Upper lobe of left lung (tissue), 6 donors: Measurements from ENCODE around the gene SLC40A1. TPM values are rescaled to one million over a fixed set of nuclear protein-coding genes. Genes with fewer than 3 reads are reported as not detected.

ENCODE experiments used
- ATAC-seq, 2 donors: fragments of 200-7000 bp; cut with Tn5 transposase; one replicate each; pipeline ENCODE4 v1.9.1; 2022; ENCODE audit warnings: mild to moderate bottlenecking in 2 of 2, moderate library complexity in 2 of 2; ENCODE audit not compliant: low FRiP score in 2 of 2
- DNase-seq, 2 donors: peaks; one replicate each; pipeline ENCODE4 v3.0.0-alpha.2; 2019 to 2020
- H3K27ac ChIP-seq, 4 donors: fragments of 200-600 bp; sonication (generic); one replicate each; pipeline ENCODE4 v1.5.1; 2016 to 2019
- H3K27me3 ChIP-seq, 4 donors: fragments of 200-600 bp; sonication (generic); one replicate each; pipeline ENCODE4 v1.5.1; 2017 to 2019
- H3K36me3 ChIP-seq, 4 donors: fragments of 200-600 bp; sonication (generic); one replicate each; pipeline ENCODE4 v1.5.1; 2016 to 2019
- H3K4me1 ChIP-seq, 4 donors: fragments of 200-600 bp; sonication (generic); one replicate each; pipeline ENCODE4 v1.5.1; 2018 to 2019
- H3K4me3 ChIP-seq, 4 donors: fragments of 200-600 bp; sonication (generic); one replicate each; pipeline ENCODE4 v1.5.1; 2017 to 2019; ENCODE audit warnings: mild to moderate bottlenecking in 2 of 4, moderate library complexity in 1 of 4
- H3K9me3 ChIP-seq, 4 donors: fragments of 200-600 bp; sonication (generic); one replicate each; pipeline ENCODE4 v1.5.1; 2018 to 2019
- CTCF ChIP-seq, 6 experiments: fragments of 450-650 bp in 4 of 6; fragments of 200-600 bp in 2 of 6; sonication (generic) in 2 of 6; IDR thresholded peaks; one replicate each; pipeline ENCODE4 v1.5.1; 2016 to 2019; ENCODE audit warnings: antibody characterized with exemption in 6 of 6
- EP300 ChIP-seq, 4 donors: sonication (generic); formaldehyde crosslinking; IDR thresholded peaks; one replicate each; pipeline ENCODE4 v1.5.1; 2017; ENCODE audit warnings: antibody characterized with exemption in 4 of 4, control low read depth in 2 of 4
- POLR2A ChIP-seq, 4 donors: fragments of 450-650 bp; IDR thresholded peaks; one replicate each; pipeline ENCODE4 v1.5.1; 2016 to 2017; ENCODE audit warnings: antibody characterized with exemption in 4 of 4, mild to moderate bottlenecking in 2 of 4
- POLR2AphosphoS5 ChIP-seq, 2 donors: sonication (generic); formaldehyde crosslinking; IDR thresholded peaks; one replicate each; pipeline ENCODE4 v1.5.1; 2017; ENCODE audit warnings: antibody characterized with exemption in 2 of 2
- WGBS, 2 donors: methylation state at CpG; one replicate each; pipeline ENCODE4 v1.1.5; 2017 to 2018; 5-methylcytosine and 5-hydroxymethylcytosine counted together
- total RNA-seq, 6 donors: library from RNA; depleted of rRNA in 4 of 6; stranded (reverse); fragments of >200 nt in 4 of 6; gene quantifications; one replicate each; pipeline versions ENCODE4 v1.1.0 to v1.2.1, GENCODE V29; 2016 to 2021
- donor health status: DM: no; HTN: no; CAD: no; lungs with moderate emphysema.
- donor health status: DM: no; HTN: yes; CAD: no; lungs with severe emphysema.

The SLC40A1 gene
- total RNA-seq: 100 to 1,000 TPM in 5 of 6 donors, 10 to 100 TPM in 1; 67.4 to 154 (median 131) TPM

GRCh38 chr2:189580658-189581353 lies at the start of gene SLC40A1:
TSS of gene SLC40A1 (minus strand) at chr2:189580786. CDS start at chr2:189580460, 326 bp downstream.
- Histone ChIP-seq H3K4me1 (peaks cover 19 to 50% (median 27%) of the 10 kb centered on the region in 4 donors), H3K36me3 (no peaks in the 10 kb centered on the region), H3K27me3 (no peaks in the 10 kb centered on the region), H3K4me3 (peak within 1 kb of the TSS; percentile 36 to 73 (median 57)), H3K9me3 (no peaks in the 10 kb centered on the region), H3K27ac (peak within 1 kb of the TSS; percentile 87 to 95 (median 94))
- DNase-seq: peak; percentile 86 to 96
- TF ChIP-seq CTCF (IDR thresholded peaks at IDR 0.05): peak in 1 of 6 experiments; percentile 24
- TF ChIP-seq POLR2A (IDR thresholded peaks at IDR 0.05): peak in 3 of 4 donors; percentile 76 to 96 (median 91)
- TF ChIP-seq POLR2AphosphoS5 (IDR thresholded peaks at IDR 0.05): peak; percentile 65 to 78
- TF ChIP-seq EP300 (IDR thresholded peaks at IDR 0.05): no peak
- WGBS, 2 donors: 0 to 1% methylated on average over 21 to 51 of the region's 78 CpGs
- peak; percentile 97 for ATAC-seq

- Histone ChIP-seq H3K27ac (peak overlapping the region in 3 of 4 donors; percentile 2 to 30 (median 25)), H3K27me3 (no peaks in the 10 kb centered on the region), H3K4me1 (peaks cover 0 to 7% (median 5%) of the 10 kb centered on the region in 4 donors), H3K36me3 (no peaks in the 10 kb centered on the region), H3K9me3 (no peaks in the 10 kb centered on the region), H3K4me3 (no peak overlapping the region)
- WGBS, 2 donors: 52 to 66% methylated on average over 10 of the region's 10 CpGs
- ATAC-seq (no peak), DNase-seq (no peak)
- TF ChIP-seq CTCF (IDR thresholded peaks at IDR 0.05) (no peak), POLR2A (IDR thresholded peaks at IDR 0.05) (no peak), EP300 (IDR thresholded peaks at IDR 0.05) (no peak), POLR2AphosphoS5 (IDR thresholded peaks at IDR 0.05) (no peak)
These were observed 49.2 kb upstream of the SLC40A1 start for GRCh38 chr2:189629531-189630453.

DNA sequence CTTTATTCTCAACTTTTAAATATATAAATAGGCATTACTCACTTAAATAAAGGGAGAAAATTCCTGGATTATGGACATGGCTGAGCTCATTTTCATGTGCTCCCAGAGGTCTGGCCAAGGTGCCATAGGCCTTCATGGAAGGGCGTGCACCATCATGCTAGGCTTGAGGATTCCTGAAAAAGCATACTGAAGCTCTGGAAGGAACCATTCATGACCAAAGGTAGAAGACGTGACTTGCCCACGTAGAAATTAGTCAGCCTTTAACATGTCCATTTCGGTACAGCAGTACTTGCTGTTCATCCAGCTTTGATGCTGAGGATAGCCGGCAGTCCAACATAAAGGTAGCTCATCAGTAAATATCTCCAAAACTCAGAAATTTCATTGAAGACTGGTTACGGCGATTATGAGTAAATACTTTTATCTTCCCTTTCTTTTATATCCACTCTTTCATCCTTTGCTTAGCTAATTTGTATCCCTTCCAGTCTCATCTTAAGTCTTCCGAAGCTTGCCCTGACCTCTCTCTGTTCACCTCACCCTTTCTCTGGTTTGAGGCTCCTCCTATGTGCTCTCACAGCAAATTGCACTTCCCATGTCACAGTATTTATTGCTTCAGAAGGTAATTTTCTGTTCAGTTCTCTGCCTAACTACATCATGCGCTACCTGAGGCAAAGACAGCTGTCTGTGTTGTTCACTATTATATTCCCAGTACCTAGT lies 48.4 kb upstream of the SLC40A1 start:
- peak overlapping the region in 3 of 4 donors; percentile 2 to 30 (median 25) for H3K27ac ChIP-seq
- no peak for ATAC-seq

More for the DNA sequence above, 48.4 kb upstream of the SLC40A1 start:
- Histone ChIP-seq H3K4me3 (no peak overlapping the region), H3K4me1 (peaks cover 0 to 7% (median 5%) of the 10 kb centered on the region in 4 donors), H3K27me3 (no peaks in the 10 kb centered on the region), H3K9me3 (no peaks in the 10 kb centered on the region), H3K36me3 (no peaks in the 10 kb centered on the region)
- TF ChIP-seq POLR2A (IDR thresholded peaks at IDR 0.05) (no peak), POLR2AphosphoS5 (IDR thresholded peaks at IDR 0.05) (no peak), EP300 (IDR thresholded peaks at IDR 0.05) (no peak), CTCF (IDR thresholded peaks at IDR 0.05) (no peak)
- no peak for DNase-seq
- 89 to 91% methylated on average over 9 of the region's 9 CpGs for WGBS, 2 donors
